Ovary (tissue), 9 donors: ENCODE measurements around the gene TSPEAR. TPM values are rescaled to one million over a fixed set of nuclear protein-coding genes. Genes with fewer than 3 reads are reported as not detected.
"Not testable (repeated sequence)": the region's sequence is repeated elsewhere in the genome, so short reads cannot be mapped to it uniquely, and the experiment has no call there.

Source experiments
- DNase-seq, 5 donors: peaks; one replicate each; pipeline ENCODE4 v3.0.0-alpha.2; 2019 to 2020
- H3K27ac ChIP-seq, 2 donors: fragments of 200-600 bp; one replicate each; pipeline versions ENCODE4 v1.5.1 to v1.8.0; 2019 to 2022
- H3K27me3 ChIP-seq: fragments of 200-600 bp; one replicate; pipeline ENCODE4 v1.8.0; 2022
- H3K36me3 ChIP-seq: fragments of 200-600 bp; sonication (generic); one replicate; pipeline ENCODE4 v1.5.1; 2019
- H3K4me1 ChIP-seq: one replicate; pipeline ENCODE4 v1.8.1; 2013; ENCODE audit warnings: mild to moderate bottlenecking, moderate library complexity; ENCODE audit not compliant: insufficient read depth
- H3K4me3 ChIP-seq: fragments of 200-600 bp; sonication (generic); one replicate; pipeline ENCODE4 v1.5.1; 2017
- H3K9me3 ChIP-seq, 2 donors: fragments of 200-600 bp in 1 of 2; sonication (generic) in 1 of 2; one replicate each; pipeline versions ENCODE4 v1.5.1 to v1.8.1; 2013 to 2019; ENCODE audit warnings: mild to moderate bottlenecking in 1 of 2, moderate library complexity in 1 of 2
- EP300 ChIP-seq: sonication (generic); formaldehyde crosslinking; IDR thresholded peaks from one replicate; pipeline ENCODE4 v1.6.1; 2017; ENCODE audit warnings: antibody characterized with exemption
- POLR2A ChIP-seq: fragments of 450-650 bp; IDR thresholded peaks from one replicate; pipeline ENCODE4 v1.6.1; 2017; ENCODE audit warnings: antibody characterized with exemption, mild to moderate bottlenecking, moderate library complexity
- WGBS, 3 donors: extraction: QIAGEN DNeasy Blood & Tissue Kit in 1 of 3; methylation state at CpG; one replicate each; pipeline versions ENCODE4 v1.1.5 to v1.1.7; 2013 to 2017; 5-methylcytosine and 5-hydroxymethylcytosine counted together
- intact Hi-C, 4 donors: fragments of 100-400 bp; cut with DNase I; formaldehyde crosslinking; loops; one replicate each; pipeline versions ENCODE4 v1.11.0 to v1.15.1; 2022 to 2023
- polyA plus RNA-seq, 2 donors: library from polyadenylated mRNA; stranded (reverse); fragments of 200-250 nt in 1 of 2; fragments of 350-450 nt in 1 of 2; fragmentation: Illumina TruSeq in 1 of 2; extraction: RNeasy Lipid Tissue Mini Kit (QIAGEN cat#74804) in 1 of 2; gene quantifications; one replicate each; pipeline ENCODE4 v1.2.3, GENCODE V29; 2013 to 2014
- total RNA-seq, 7 donors: library from RNA; depleted of rRNA in 2 of 7; stranded (reverse); fragments of >200 nt in 2 of 7; fragmentation: NEBNext Ultra II Directional in 3 of 7; extraction: Animal tissue kit (Norgen Biotek cat#: 25700) in 3 of 7; gene quantifications; one replicate each; pipeline versions ENCODE4 v1.1.0 to v1.2.4, GENCODE V29; 2016 to 2023
- TF ChIP-seq, protein P1 (sequence below), 3 donors: fragments of 450-650 bp in 2 of 3; fragments of 200-600 bp in 1 of 3; IDR thresholded peaks; one replicate each; pipeline versions ENCODE4 v1.5.1 to v1.8.0; 2016 to 2022; ENCODE audit warnings: antibody characterized with exemption in 3 of 3, mild to moderate bottlenecking in 1 of 3
- donor health status: DM: no; HTN: no; CAD: no; lungs with moderate emphysema.
- donor health status: DM: no; HTN: no; CAD: no.
- donor health status: Bipolar disorder and iron deficiency.
- donor health status: DM: yes; HTN: yes; CAD: no.
- donor health status: DM: no; HTN: no; CAD: no.
- donor health status: DM: yes; HTN: yes; CAD: no.

The TSPEAR gene
- total and polyA plus RNA-seq, 9 donors = 0.07 to 0.27 (median 0.11) TPM; not detected in 4

DNA sequence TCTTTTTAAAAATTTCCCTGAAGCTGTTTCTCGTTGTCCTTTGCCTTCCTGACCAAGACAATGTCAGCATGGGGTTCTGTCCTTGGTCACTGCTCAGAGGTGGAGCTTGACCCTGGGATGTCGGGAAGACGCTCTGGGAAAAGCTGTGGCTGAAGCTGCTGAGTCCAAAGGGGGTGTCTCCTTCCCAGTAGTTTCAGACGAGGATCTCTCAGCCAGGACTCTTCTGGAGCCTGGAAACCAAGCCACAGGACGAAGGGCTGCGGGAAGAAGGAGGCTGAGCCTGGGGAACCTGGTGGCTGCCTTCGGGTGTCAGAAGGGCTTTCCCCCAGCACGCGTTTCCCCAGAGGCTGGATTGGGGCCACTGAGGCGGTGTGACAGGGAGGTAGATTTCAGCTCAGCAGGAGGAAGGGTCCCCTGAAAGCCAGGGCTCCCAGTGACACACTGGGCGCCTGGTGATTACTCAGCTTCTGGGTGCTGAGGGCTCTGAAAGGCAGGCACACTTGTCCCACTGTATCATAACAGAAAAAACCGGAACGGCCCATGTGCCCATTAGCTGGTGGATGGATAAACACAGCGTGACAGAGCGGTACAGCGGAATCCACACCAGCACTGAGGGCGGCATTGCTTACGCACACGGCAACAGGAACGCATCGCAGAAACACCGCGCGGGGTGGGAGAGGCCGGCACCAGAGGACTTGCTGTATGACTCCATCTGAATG, 24.4 kb downstream of the TSPEAR start:
- intact Hi-C loops = no loop called here
- WGBS, 3 donors = 67 to 71% (median 68%) methylated on average over 25 of the region's 25 CpGs
- Histone ChIP-seq H3K27ac (no peak overlapping the region), H3K9me3 (no peaks in the 10 kb centered on the region), H3K4me3 (no peak overlapping the region), H3K27me3 (no peaks in the 10 kb centered on the region), H3K4me1 (no peaks in the 10 kb centered on the region), H3K36me3 (no peaks in the 10 kb centered on the region)
- TF ChIP-seq EP300 = no peak
- TF ChIP-seq, protein P1, sequence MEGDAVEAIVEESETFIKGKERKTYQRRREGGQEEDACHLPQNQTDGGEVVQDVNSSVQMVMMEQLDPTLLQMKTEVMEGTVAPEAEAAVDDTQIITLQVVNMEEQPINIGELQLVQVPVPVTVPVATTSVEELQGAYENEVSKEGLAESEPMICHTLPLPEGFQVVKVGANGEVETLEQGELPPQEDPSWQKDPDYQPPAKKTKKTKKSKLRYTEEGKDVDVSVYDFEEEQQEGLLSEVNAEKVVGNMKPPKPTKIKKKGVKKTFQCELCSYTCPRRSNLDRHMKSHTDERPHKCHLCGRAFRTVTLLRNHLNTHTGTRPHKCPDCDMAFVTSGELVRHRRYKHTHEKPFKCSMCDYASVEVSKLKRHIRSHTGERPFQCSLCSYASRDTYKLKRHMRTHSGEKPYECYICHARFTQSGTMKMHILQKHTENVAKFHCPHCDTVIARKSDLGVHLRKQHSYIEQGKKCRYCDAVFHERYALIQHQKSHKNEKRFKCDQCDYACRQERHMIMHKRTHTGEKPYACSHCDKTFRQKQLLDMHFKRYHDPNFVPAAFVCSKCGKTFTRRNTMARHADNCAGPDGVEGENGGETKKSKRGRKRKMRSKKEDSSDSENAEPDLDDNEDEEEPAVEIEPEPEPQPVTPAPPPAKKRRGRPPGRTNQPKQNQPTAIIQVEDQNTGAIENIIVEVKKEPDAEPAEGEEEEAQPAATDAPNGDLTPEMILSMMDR (IDR thresholded peaks at IDR 0.05) = no peak
- no peak for TF ChIP-seq POLR2A
- DNase-seq = no peak

- WGBS, 3 donors = 34 to 42% (median 37%) methylated on average over 13 to 14 of the region's 14 CpGs
- TF ChIP-seq EP300 = no peak
- no peak for TF ChIP-seq POLR2A
- TF ChIP-seq, protein P1 (IDR thresholded peaks at IDR 0.05) = no peak
- no peak overlapping the region for H3K27ac ChIP-seq
- no peaks in the 10 kb centered on the region for H3K4me1 ChIP-seq
- H3K4me3 ChIP-seq = no peak overlapping the region
- H3K36me3 ChIP-seq = no peaks in the 10 kb centered on the region
- intact Hi-C loops = no loop called here
- H3K27me3 ChIP-seq = no peaks in the 10 kb centered on the region
- DNase-seq = no peak
- no peaks in the 10 kb centered on the region for H3K9me3 ChIP-seq
Measured at GRCh38 chr21:44686000-44686781, 25.2 kb downstream of the TSPEAR start.

GRCh38 chr21:44685050-44685449, 26.3 kb downstream of the TSPEAR start:
- WGBS, 3 donors = 84 to 92% (median 90%) methylated on average over 6 of the region's 6 CpGs
- DNase-seq, H3K4me3 ChIP-seq, H3K36me3 ChIP-seq, H3K27ac ChIP-seq, H3K27me3 ChIP-seq, intact Hi-C loops, H3K9me3 ChIP-seq, H3K4me1 ChIP-seq: not testable (repeated sequence)

DNA sequence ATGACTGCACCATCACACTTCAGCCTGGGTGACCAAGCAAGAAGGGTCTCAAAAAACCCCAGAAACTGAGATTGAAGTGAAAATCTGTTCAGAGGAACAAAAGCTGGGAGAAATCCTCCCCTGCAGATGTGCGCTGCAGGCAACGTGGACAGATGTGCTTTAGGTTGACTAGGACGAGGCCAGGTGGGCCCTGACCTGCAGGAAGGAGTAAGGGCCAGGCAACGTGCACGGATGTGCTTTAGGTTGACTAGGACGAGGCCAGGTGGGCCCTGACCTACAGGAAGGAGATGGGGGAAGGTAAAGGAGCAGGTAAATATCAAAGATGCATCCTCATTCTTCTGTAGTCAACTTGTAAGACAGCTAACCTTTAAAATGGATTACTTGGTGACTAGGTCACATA, 26.9 kb downstream of the TSPEAR start:
- no peaks in the 10 kb centered on the region for H3K4me1 ChIP-seq
- H3K9me3 ChIP-seq = no peaks in the 10 kb centered on the region
- intact Hi-C loops = no loop called here
- no peak for DNase-seq
- no peak overlapping the region for H3K4me3 ChIP-seq
- 62 to 79% (median 69%) methylated on average over 6 of the region's 6 CpGs for WGBS, 3 donors
- no peak for TF ChIP-seq POLR2A
- H3K27me3 ChIP-seq = no peaks in the 10 kb centered on the region
- no peak overlapping the region for H3K27ac ChIP-seq
- no peaks in the 10 kb centered on the region for H3K36me3 ChIP-seq

- H3K27me3 ChIP-seq = no peaks in the 10 kb centered on the region
- H3K27ac ChIP-seq = no peak overlapping the region
- TF ChIP-seq, protein P1 (IDR thresholded peaks at IDR 0.05) = no peak
- TF ChIP-seq POLR2A (no peak), EP300 (no peak)
- intact Hi-C loops = no loop called here
- H3K36me3 ChIP-seq = no peaks in the 10 kb centered on the region
- no peaks in the 10 kb centered on the region for H3K4me1 ChIP-seq
- DNase-seq = no peak
- no peaks in the 10 kb centered on the region for H3K9me3 ChIP-seq
- 68 to 81% (median 73%) methylated on average over 7 of the region's 7 CpGs for WGBS, 3 donors
- no peak overlapping the region for H3K4me3 ChIP-seq
Measured at GRCh38 chr21:44684077-44684476, 27.3 kb downstream of the TSPEAR start.
